ENCODE data around the gene NFKBIB.

Gene NFKBIB

GRCh38 chr19:38924388-38924787 lies 24.6 kb downstream of the NFKBIB start:
- Histone ChIP-seq H3K9me3 (ENCODE audit: control insufficient read depth, insufficient read depth, low read length) (no peaks in the 10 kb centered on the region), H3K4me2 (ENCODE audit: low read length) (no peak overlapping the region), H3F3A (ENCODE audit: control insufficient read depth, insufficient read depth) (no peaks in the 10 kb centered on the region), H3K4me3 (ENCODE audit: low read length) (no peak overlapping the region), H3K4me1 (ENCODE audit: control insufficient read depth, low read length) (peaks cover 5% of the 10 kb centered on the region), H3K27me3 (ENCODE audit: control insufficient read depth, low read length) (no peaks in the 10 kb centered on the region), H3K9me2 (replicated peaks; ENCODE audit: control insufficient read depth, low read length) (no peaks in the 10 kb centered on the region), H4K20me1 (ENCODE audit: control insufficient read depth, insufficient read depth, low read depth, low read length) (no peaks in the 10 kb centered on the region), H3K27ac (ENCODE audit: low read depth, low read length) (no peak overlapping the region), H3K36me3 (ENCODE audit: control insufficient read depth, low read length) (peaks cover 29% of the 10 kb centered on the region), H3K79me2 (ENCODE audit: control insufficient read depth, low read length) (peaks cover 23% of the 10 kb centered on the region)
- TF ChIP-seq CTCF (IDR thresholded peaks at IDR 0.05; ENCODE audit: low read depth, low read length, poor library complexity, severe bottlenecking) (no peak), EZH2phosphoT487 (IDR thresholded peaks at IDR 0.05; ENCODE audit: borderline replicate concordance, low read length) (no peak)

GRCh38 chr19:38928391-38929001 lies 28.7 kb downstream of the NFKBIB start:
- no peaks in the 10 kb centered on the region for H4K20me1 ChIP-seq (ENCODE audit: control insufficient read depth, insufficient read depth, low read depth, low read length)
- H3F3A ChIP-seq (ENCODE audit: control insufficient read depth, insufficient read depth) = no peaks in the 10 kb centered on the region
- no peaks in the 10 kb centered on the region for H3K27me3 ChIP-seq (ENCODE audit: control insufficient read depth, low read length)
- H3K79me2 ChIP-seq (ENCODE audit: control insufficient read depth, low read length) = peaks cover 59% of the 10 kb centered on the region
- no peak for TF ChIP-seq EZH2phosphoT487 (IDR thresholded peaks at IDR 0.05; ENCODE audit: borderline replicate concordance, low read length)
- TF ChIP-seq CTCF (IDR thresholded peaks at IDR 0.05; ENCODE audit: low read depth, low read length, poor library complexity, severe bottlenecking) = no peak
- no peaks in the 10 kb centered on the region for H3K9me2 ChIP-seq (replicated peaks; ENCODE audit: control insufficient read depth, low read length)
- no peak overlapping the region for H3K27ac ChIP-seq (ENCODE audit: low read depth, low read length)
- peaks cover 25% of the 10 kb centered on the region for H3K4me1 ChIP-seq (ENCODE audit: control insufficient read depth, low read length)
- H3K4me3 ChIP-seq (ENCODE audit: low read length) = no peak overlapping the region
- no peaks in the 10 kb centered on the region for H3K9me3 ChIP-seq (ENCODE audit: control insufficient read depth, insufficient read depth, low read length)
- peaks cover 40% of the 10 kb centered on the region for H3K36me3 ChIP-seq (ENCODE audit: control insufficient read depth, low read length)
- H3K4me2 ChIP-seq (ENCODE audit: low read length) = no peak overlapping the region

GRCh38 chr19:38929929-38930775 lies 30.4 kb downstream of the NFKBIB start, which contains the start of gene SARS2:
Gene SARS2 (minus strand): TSS chr19:38930763. CDS start chr19:38930736, 27 bp downstream.
- peaks cover 47% of the 10 kb centered on the region for H3K36me3 ChIP-seq (ENCODE audit: control insufficient read depth, low read length)
- peak within 1 kb of the TSS; percentile 97 for H3K4me2 ChIP-seq (ENCODE audit: low read length)
- peaks cover 25% of the 10 kb centered on the region for H3K4me1 ChIP-seq (ENCODE audit: control insufficient read depth, low read length)
- peak within 1 kb of the TSS; percentile 75 for H3K27ac ChIP-seq (ENCODE audit: low read depth, low read length)
- no peaks in the 10 kb centered on the region for H4K20me1 ChIP-seq (ENCODE audit: control insufficient read depth, insufficient read depth, low read depth, low read length)
- TF ChIP-seq EZH2phosphoT487 (IDR thresholded peaks at IDR 0.05; ENCODE audit: borderline replicate concordance, low read length) (no peak), CTCF (IDR thresholded peaks at IDR 0.05; ENCODE audit: low read depth, low read length, poor library complexity, severe bottlenecking) (peak; percentile 99)
- no peaks in the 10 kb centered on the region for H3K9me3 ChIP-seq (ENCODE audit: control insufficient read depth, insufficient read depth, low read length)
- no peaks in the 10 kb centered on the region for H3F3A ChIP-seq (ENCODE audit: control insufficient read depth, insufficient read depth)
- peaks cover 62% of the 10 kb centered on the region for H3K79me2 ChIP-seq (ENCODE audit: control insufficient read depth, low read length)
- H3K4me3 ChIP-seq (ENCODE audit: low read length) = peak within 1 kb of the TSS; percentile 96
- H3K9me2 ChIP-seq (replicated peaks; ENCODE audit: control insufficient read depth, low read length) = no peaks in the 10 kb centered on the region
- H3K27me3 ChIP-seq (ENCODE audit: control insufficient read depth, low read length) = no peaks in the 10 kb centered on the region

Measured in DOHH2 (cell line).